ENCODE data around the gene RALGAPA1. TPM values are rescaled to one million over a fixed set of nuclear protein-coding genes. Genes with fewer than 3 reads are reported as not detected.
A peak's percentile ranks its signal among the peaks of the same experiment; 100 is the strongest.

Gene RALGAPA1
- total and polyA plus RNA-seq, 2 of the 13 experiments (the other 11 are each of a cell fraction or from before 2014, with no cell fraction given), result 65.0 to 89.2 TPM

DNA sequence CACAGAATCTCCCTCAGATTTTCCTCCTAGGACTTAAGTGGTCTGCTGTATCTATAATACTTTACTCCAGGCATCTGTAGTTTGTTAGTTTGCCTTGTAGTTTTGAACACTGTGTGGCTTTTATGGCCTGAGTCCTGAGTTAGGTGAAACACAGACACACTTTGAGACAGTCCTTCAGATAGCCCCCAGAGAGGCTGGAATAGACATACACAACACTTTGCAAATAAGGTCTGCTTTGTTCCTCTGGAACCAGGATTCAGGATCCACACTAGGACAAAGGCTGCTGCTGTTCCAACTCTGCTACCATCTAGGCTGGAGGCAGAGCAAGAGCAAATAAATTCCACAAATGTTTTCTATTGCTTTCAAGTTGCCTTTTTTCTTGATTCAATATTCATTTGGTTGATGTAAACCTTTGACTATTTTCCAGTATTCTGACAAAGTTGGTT lies 316.5 kb downstream of the RALGAPA1 start (continued):
- TF ChIP-seq ZMAT3 (CRISPR knock-in tag; conservative IDR thresholded peaks at IDR 0.05), result no peak
- TF ChIP-seq FOXA3 (CRISPR knock-in tag; IDR thresholded peaks at IDR 0.05), result peak; percentile 20; the same call in 1 of the 2 replicates
- no peak for TF ChIP-seq RARG (CRISPR knock-in tag; IDR thresholded peaks at IDR 0.05; ENCODE audit: low read depth)
- TF ChIP-seq POLR2AphosphoS5 (IDR thresholded peaks at IDR 0.05; ENCODE audit: low read depth, low read length), result no peak
- no peak for TF ChIP-seq REXO4 (CRISPR knock-in tag; IDR thresholded peaks at IDR 0.05; ENCODE audit: borderline replicate concordance)
- no peak for TF ChIP-seq PAWR (CRISPR knock-in tag; IDR thresholded peaks at IDR 0.05; ENCODE audit: borderline replicate concordance)
- 0 out of 2 replicates have a peak, but pooled peaks have one; percentile 31 for TF ChIP-seq KAT8 (CRISPR knock-in tag; IDR thresholded peaks at IDR 0.05)
- no peak for TF ChIP-seq ZNF274 (CRISPR knock-in tag; IDR thresholded peaks at IDR 0.05)
- TF ChIP-seq ZNF333 (CRISPR knock-in tag; IDR thresholded peaks at IDR 0.05; ENCODE audit: borderline replicate concordance), result no peak
- no peak for TF ChIP-seq ZNF34 (CRISPR knock-in tag; IDR thresholded peaks at IDR 0.05; ENCODE audit: borderline replicate concordance)
- TF ChIP-seq ZNF589 (CRISPR knock-in tag; conservative IDR thresholded peaks at IDR 0.05), result no peak
- no peak for TF ChIP-seq AGO2 (optimal IDR thresholded peaks at IDR 0.05; ENCODE audit: low read depth, low read length)
- no peak for TF ChIP-seq ZNF605 (CRISPR knock-in tag; IDR thresholded peaks at IDR 0.05)
- no peak for TF ChIP-seq ZNF749 (CRISPR knock-in tag; IDR thresholded peaks at IDR 0.05; ENCODE audit: borderline replicate concordance)
- peak; percentile 51; the same call in 1 of the 2 replicates for TF ChIP-seq TCF7 (IDR thresholded peaks at IDR 0.05; ENCODE audit: low read depth)
- no peak for TF ChIP-seq ZSCAN21 (CRISPR knock-in tag; IDR thresholded peaks at IDR 0.05; ENCODE audit: borderline replicate concordance)
- no peak for TF ChIP-seq ZFP36 (IDR thresholded peaks at IDR 0.05; ENCODE audit: borderline replicate concordance, low read depth, low read length, partially characterized antibody)
- TF ChIP-seq, protein P1, sequence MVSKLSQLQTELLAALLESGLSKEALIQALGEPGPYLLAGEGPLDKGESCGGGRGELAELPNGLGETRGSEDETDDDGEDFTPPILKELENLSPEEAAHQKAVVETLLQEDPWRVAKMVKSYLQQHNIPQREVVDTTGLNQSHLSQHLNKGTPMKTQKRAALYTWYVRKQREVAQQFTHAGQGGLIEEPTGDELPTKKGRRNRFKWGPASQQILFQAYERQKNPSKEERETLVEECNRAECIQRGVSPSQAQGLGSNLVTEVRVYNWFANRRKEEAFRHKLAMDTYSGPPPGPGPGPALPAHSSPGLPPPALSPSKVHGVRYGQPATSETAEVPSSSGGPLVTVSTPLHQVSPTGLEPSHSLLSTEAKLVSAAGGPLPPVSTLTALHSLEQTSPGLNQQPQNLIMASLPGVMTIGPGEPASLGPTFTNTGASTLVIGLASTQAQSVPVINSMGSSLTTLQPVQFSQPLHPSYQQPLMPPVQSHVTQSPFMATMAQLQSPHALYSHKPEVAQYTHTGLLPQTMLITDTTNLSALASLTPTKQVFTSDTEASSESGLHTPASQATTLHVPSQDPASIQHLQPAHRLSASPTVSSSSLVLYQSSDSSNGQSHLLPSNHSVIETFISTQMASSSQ (IDR thresholded peaks at IDR 0.05; ENCODE audit: low read depth), result no peak
- TF ChIP-seq, protein P1 (CRISPR knock-in tag; IDR thresholded peaks at IDR 0.05; ENCODE audit: borderline replicate concordance), result peak; percentile 31; the same call in 1 of the 2 replicates
- no peak for TF ChIP-seq POLR2A (IDR thresholded peaks at IDR 0.05; ENCODE audit: insufficient read depth in 1 of 2, low read depth in 2 of 2, low read length in 2 of 2)
- TF ChIP-seq KDM2A (CRISPR knock-in tag; IDR thresholded peaks at IDR 0.05; ENCODE audit: borderline replicate concordance, low read depth), result no peak
- no peak for TF ChIP-seq ZNF17 (CRISPR knock-in tag; IDR thresholded peaks at IDR 0.05)
